ENCODE data around the gene EXOC4.

DNA sequence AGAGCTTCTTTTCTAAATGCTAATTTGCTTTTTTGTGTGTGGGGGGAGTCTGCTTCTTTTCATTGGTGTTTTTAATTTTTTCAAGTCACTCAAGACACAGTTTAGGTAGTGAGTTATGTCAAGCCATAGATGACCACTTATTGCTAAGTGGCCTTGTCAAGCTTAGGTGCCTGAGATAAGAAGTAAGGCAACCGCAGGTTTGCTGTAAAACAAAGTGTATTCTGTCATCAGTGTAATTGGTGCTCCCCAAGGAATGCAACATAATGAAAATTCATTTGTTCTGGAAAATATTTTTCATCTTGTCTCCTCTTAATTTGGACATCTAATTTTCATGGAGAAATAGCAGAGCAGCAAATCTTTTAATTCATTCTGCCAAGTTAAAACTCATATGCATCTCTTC lies 249.6 kb downstream of the EXOC4 start:
- TF ChIP-seq, protein P1, sequence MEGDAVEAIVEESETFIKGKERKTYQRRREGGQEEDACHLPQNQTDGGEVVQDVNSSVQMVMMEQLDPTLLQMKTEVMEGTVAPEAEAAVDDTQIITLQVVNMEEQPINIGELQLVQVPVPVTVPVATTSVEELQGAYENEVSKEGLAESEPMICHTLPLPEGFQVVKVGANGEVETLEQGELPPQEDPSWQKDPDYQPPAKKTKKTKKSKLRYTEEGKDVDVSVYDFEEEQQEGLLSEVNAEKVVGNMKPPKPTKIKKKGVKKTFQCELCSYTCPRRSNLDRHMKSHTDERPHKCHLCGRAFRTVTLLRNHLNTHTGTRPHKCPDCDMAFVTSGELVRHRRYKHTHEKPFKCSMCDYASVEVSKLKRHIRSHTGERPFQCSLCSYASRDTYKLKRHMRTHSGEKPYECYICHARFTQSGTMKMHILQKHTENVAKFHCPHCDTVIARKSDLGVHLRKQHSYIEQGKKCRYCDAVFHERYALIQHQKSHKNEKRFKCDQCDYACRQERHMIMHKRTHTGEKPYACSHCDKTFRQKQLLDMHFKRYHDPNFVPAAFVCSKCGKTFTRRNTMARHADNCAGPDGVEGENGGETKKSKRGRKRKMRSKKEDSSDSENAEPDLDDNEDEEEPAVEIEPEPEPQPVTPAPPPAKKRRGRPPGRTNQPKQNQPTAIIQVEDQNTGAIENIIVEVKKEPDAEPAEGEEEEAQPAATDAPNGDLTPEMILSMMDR (conservative IDR thresholded peaks at IDR 0.05), result no peak
- TF ChIP-seq ZFX (IDR thresholded peaks at IDR 0.05), result no peak
